CMK (cell line): ENCODE measurements around the gene LETMD1.
"Not testable (repeated sequence)": the region's sequence is repeated elsewhere in the genome, so short reads cannot be mapped to it uniquely, and the experiment has no call there.

Experiments used
- DNase-seq: peaks from one replicate; pipeline ENCODE4 v3.0.0-alpha.2; 2010; ENCODE audit warnings: low read depth

Gene LETMD1

DNA sequence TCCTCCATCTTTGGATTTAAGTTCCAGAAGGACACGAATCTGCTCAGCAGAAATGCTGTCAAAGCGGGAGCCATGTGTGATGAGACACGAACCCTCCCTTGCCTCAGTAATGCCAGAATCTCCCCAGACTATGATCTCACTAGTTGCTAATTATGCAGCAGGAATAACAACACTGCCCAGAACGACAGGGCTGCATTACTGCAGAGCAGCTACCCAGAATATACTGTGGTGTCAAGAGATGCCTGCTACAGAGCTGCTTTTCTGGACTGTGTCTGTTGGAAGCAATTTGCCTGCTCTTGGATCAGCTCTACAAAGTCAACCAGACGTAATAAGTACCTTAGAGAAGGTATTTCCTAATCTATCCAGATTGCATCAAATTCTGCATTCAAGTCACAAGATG lies 29.8 kb downstream of the LETMD1 start:
- DNase-seq: no peak

DNA sequence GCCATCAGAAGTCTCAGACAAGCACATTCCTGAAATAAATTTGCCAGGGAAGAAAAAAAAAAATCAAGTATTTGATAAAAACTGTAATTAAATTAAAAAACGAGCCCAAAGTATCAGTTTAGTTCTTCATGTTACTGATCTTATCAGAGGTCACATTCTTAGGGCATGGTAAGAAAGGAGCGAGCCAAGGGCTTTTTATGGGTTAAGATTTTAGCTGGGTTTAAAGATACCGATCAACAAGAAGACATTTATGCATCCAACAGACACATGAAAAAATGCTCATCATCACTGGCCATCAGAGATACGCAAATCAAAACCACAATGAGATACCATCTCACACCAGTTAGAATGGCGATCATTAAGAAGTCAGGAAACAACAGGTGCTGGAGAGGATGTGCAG lies 30.2 kb downstream of the LETMD1 start:
- not testable (repeated sequence) for DNase-seq

DNA sequence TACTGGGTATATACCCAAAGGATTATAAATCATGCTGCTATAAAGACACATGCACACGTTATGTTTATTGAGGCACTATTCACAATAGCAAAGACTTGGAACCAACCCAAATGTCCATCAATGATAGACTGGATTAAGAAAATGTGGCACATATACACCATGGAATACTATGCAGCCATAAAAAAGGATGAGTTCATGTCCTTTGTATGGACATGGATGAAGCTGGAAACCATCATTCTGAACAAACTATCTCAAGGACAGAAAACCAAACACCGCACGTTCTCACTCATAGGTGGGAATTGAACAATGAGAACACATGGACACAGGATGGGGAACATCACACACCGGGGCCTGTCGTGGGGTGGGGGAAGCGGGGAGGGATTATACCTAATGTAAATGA lies 30.7 kb downstream of the LETMD1 start:
- DNase-seq: not testable (repeated sequence)

DNA sequence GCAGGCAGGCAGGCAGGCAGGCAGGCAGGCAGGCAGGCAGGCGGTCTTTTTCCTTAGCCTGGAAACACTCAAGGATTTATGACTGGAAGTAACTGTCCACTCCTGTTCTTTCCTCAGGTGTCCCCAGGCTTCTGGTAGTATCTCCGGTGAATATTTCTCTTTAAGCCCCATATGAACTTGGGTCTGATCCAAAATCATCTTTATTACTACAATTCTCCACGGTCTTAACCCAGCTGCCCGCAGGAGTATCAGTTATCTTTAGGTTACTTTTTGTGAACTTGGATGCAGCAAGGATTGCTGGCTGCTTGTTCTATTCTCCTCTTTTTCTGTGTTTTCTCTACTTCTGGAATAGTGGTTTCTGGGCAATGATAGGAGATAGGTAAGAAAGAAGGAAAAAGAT lies 32.0 kb downstream of the LETMD1 start:
- no peak for DNase-seq

DNA sequence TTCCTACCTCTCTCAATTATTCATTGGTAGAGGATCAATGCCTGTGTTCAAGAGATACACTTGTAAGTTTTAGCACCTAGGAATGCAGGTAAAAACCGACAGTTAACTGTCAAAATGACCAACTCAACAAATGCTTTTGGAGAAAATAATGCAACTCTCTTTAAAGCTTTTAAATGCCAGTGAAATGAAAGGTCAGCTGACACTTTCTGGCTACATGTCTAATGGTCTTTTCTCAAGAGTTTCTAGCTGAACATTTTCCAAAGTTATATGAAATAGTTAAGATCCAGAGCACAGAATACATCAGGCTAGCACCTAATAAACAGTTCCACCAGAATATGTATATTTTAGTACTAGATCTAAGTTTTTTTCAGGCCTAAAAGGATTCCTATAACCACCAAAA lies 33.3 kb downstream of the LETMD1 start:
- DNase-seq: no peak

DNA sequence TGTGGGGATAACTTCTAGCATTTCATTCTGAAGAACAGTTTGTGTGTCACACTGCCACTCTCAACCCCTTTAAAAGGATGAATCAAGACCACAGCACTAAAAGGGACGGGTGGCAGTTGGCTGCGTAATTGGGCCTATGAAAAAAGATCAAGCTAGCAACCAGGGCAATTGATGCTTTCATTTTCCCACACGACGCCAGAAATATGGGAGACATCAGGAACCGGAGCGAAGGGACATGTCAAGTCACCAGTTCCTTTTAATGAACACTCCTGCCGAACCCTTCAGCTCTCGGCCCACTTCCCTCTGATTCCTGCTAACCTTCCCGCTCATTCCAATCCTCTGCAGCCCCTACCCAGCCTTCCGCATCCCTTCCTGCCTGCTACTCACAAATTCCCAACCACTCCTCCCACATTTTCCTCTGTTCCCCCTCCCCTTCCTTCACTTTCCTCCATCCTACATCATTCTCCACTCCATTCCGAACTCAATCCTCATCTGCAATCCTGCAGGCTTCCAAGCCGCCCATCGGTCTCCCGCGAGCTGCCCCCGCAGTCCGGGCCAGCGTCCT lies 34.5 kb downstream of the LETMD1 start:
- no peak for DNase-seq

DNA sequence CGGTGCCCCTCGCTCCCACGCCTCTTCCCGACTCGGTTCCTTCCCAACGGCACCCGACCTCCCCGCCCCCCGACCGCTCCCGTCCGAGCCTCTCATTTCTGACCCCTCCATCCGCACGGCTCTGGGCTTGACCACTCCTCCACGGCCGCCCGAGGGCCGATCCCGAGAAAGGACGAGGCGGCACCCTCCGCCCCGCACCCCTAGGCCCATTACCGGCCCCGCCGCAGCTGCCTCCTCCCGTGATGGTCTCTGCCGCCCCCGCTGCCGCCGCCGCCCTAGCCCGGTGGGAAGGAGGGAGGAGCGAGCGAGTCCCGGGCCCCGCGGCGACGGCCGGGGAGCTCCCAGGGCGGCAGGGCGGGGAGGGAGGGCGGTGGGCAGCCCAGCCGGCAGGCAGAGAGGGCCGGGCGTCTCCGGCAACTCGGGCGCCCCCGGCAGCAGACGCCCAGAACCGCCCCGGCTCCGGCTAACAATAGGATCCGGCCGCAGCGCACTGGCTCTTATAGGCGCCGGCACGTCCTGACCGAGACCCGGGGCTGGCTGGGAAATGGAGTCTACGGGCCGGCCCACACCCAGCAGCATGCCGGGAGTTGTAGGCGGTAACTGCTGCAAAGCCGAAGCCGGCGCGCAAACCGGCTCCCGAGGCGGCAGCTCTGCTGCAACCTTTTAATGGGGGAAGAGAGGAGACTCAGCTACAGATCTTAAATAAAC lies 35.2 kb downstream of the LETMD1 start, which contains the start of gene CSRNP2:
Gene CSRNP2 (minus strand): TSS at position 471 of the 708 bp plus-strand sequence. CDS start 7,035 bp downstream, outside the sequence.
- DNase-seq: peak; percentile 78

DNA sequence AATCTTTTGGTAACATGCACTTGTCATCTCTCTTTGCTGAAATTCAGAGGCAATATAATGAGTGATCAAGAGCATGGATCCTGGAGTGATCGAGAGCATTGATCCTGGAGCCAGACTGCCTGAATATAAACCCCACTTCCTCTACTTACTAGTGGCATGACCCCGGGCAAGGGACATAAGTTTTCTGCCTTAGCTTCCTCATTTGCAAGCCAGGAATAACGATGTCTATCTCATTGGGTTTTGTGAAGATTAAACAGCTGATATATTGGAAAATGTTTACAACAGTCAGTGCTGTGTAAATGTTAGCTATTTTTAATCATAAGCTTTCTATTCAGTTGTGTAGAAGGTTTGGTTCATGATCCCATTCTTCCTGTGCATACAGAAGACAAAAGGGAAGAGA lies 37.6 kb downstream of the LETMD1 start:
- DNase-seq: no peak

DNA sequence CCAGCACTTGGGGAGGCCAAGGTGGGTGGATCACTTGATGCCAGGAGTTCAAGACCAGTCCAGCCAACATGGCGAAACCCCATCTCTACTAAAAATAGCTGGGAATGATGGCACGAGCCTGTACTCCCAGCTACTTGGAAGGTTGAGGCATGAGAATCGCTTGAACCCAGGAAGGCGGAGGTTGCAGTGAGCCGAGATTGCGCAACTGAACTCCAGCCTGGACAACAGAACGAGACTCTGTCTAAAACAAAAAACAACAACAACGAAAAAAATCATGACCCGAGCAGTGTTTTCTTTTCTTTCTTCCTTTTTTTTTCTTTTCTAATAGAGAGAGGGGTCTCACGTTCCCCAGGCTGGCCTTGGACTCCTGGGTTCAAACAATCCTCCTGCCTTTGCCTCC lies 38.8 kb downstream of the LETMD1 start:
- no peak for DNase-seq

DNA sequence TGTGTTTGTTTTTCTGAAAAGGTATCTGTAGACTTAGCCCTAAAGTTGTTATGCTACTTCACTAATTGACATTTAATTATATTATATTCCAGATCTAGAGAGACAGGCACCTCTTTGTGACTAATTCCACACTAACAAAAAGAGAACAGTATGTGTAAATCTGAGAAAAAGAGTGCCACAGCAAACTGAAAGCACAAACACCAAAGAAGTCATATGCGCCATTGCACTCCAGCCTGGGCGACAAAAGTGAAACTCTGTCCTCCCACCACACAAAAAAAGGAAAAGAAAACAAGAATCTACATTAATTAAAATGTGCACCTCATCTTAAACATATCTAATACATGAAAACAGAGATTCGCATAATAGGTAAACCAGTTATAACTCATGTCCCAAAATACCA lies 39.7 kb downstream of the LETMD1 start:
- DNase-seq: no peak

DNA sequence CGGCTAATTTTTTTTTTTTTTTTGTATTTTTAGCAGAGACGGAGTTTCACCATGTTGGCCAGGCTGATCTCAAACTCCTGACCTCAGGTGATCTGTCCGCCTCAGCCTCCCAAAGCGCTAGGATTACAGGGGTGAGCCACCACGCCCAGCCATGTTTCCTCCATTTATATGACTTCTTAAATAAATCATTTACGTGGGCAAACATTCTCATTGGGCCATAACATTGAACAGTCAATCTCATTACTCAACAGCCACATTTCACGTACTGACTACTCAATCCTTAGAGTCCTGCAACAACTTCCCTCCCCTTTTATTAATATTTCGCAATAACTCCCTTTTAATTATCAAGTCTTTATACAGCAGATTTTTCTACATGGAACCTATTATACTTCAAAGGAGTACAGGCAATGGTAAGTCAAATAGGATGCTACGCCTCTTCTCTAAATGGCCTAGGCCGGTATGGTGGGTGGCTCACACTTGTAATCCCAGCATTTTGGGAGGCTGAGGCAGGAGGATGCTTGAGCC lies 42.6 kb downstream of the LETMD1 start:
- no peak for DNase-seq

DNA sequence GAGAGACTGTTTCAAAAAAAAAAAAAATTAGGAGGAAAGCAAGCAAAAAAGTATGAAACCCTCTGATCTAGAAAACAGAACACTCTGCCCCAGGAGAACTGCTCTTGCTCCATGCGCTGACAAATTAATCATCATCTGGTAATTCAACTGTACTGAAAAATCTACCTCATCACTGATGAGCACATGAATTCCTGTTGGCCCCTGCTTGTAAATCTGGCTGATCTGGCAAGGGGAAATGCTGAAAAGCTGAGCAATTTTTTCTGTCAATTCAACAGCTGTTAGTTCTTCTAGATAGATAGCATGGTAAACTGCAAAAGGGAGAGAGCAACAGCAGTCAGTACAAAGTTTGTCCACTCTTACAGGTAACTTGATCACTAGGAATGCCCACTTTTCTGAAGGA lies 50.5 kb downstream of the LETMD1 start:
- DNase-seq: no peak

DNA sequence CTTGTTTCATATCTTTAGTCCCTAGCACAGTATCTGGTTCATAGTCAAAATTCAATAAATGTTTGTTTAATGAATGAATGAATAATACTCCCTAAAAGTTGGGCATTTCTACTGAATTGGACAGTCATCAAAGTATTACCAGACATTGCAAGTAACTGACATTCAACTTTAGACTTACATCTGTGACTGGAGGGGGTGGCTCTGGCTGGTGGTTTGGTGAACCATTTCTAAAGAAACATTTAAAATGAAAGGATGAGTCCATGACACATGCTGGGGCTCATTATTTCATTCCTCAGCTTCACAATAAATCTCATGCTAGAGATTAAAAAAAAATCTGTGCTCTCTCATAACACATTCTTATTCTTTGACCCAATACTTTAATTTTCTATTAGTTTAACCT lies 55.9 kb downstream of the LETMD1 start:
- no peak for DNase-seq

DNA sequence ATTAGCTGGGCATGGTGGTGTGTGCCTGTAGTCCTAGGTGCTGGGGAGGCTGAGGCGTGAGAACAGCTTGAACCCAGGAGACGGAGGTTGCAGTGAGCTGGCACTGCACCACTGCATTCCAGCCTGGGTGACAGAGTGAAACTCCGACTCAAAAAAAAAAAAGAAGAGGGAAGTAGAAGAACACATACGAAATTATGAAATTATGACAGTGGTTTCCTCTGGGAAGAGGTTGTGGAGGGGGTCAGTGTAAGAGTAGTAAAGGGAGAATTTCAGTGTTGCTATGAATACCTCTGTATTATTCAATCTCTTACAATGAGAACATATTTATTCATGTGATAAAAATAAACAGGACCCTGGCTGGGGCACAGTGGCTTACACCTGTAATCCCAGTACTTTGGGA lies 60.0 kb downstream of the LETMD1 start:
- no peak for DNase-seq
